Measurements from ENCODE around the gene CNOT3. TPM values are rescaled to one million over a fixed set of nuclear protein-coding genes. Genes with fewer than 3 reads are reported as not detected.

Gene CNOT3
- total RNA-seq, 1 experiment from 2014 or later = 41.1 TPM

- no peaks in the 10 kb centered on the region for H3K9me3 ChIP-seq (ENCODE audit: low read length)
- peaks cover 42% of the 10 kb centered on the region for H3K79me2 ChIP-seq (ENCODE audit: low read length)
- peak; percentile 92 for ATAC-seq
- no peak for TF ChIP-seq EZH2 (IDR thresholded peaks at IDR 0.05; ENCODE audit: low read length, unreplicated experiment)
- TF ChIP-seq EZH2phosphoT487 (IDR thresholded peaks at IDR 0.05; ENCODE audit: borderline replicate concordance, low read length) = no peak
- TF ChIP-seq CTCF (conservative IDR thresholded peaks at IDR 0.05; ENCODE audit: low read depth, low read length) = no peak
- H3K9me2 ChIP-seq (replicated peaks; ENCODE audit: low read length) = no peaks in the 10 kb centered on the region
- peaks cover 18% of the 10 kb centered on the region; the same call in 1 of the 2 replicates for H3K36me3 ChIP-seq (ENCODE audit: low read depth, low read length)
- ChIA-PET CTCF (interaction anchor here (0.6 kb wide), 1 partner anchor 85 kb away, joined by 3 read pairs; no protein-coding TSS in a partner anchor), POLR2A (ENCODE audit: unreplicated experiment) (interaction anchor here (2.1 kb wide), 1 partner anchor 22 kb away, joined by 25 read pairs; the partner anchor contains the start of gene CNOT3)
- no peaks in the 10 kb centered on the region for H4K20me1 ChIP-seq (ENCODE audit: low read length)
- H3K4me3 ChIP-seq (ENCODE audit: low read length) = peak within 1 kb of the TSS; percentile 74
- peak within 1 kb of the TSS; percentile 19; the same call in 1 of the 2 replicates for H3K27ac ChIP-seq (ENCODE audit: low read length)
- intact Hi-C loops (cut with micrococcal nuclease) = loop anchor here (1.0 kb wide), 2 partner anchors 13 to 22 kb away; partner anchors contain the start of genes CNOT3 and NDUFA3
- H3K27me3 ChIP-seq (ENCODE audit: low read length) = no peaks in the 10 kb centered on the region
- peak; percentile 99 for DNase-seq
- H3K4me2 ChIP-seq (ENCODE audit: low read length) = peak within 1 kb of the TSS; percentile 95
- BruUV-seq (replicated peaks) = TSS peak; percentile 78
- H2AFZ ChIP-seq (ENCODE audit: low read length) = peak within 1 kb of the TSS; percentile 67
- no peaks in the 10 kb centered on the region for H3F3A ChIP-seq (ENCODE audit: low read length, unreplicated experiment)
- H3K4me1 ChIP-seq (ENCODE audit: insufficient read depth, low read length) = peaks cover 10% of the 10 kb centered on the region
- peak within 1 kb of the TSS; percentile 78 for H3K9ac ChIP-seq (ENCODE audit: low read length)
Measured at GRCh38 chr19:54115109-54116063, 22.2 kb upstream of the CNOT3 start, which contains the start of the genes PRPF31 and TFPT. PRPF31 (plus strand) TSS chr19:54115754; CDS start chr19:54118279, 2,525 bp downstream. TFPT (minus strand) TSS chr19:54115657; CDS start chr19:54115269, 388 bp downstream.

DNA sequence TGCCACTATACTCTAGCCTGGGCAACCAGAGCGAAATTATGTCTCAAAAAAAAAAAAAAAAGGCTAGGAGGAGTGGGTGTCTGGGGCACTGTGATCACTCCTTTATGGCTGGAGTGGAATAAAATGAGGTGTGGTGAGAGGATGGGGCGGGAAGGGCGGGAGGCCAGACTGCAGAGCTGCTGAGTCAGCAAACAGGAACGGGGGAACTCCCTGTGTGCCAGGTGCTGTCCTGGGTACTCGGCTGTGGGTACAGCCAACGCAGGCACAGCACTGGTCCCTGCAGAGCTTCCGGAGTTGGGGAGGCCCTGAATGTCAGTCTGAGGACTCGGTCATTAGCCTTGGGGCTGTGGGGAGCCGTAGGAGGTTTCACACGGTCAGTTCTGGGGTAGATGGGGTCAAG lies 16.3 kb upstream of the CNOT3 start:
- ChIA-PET POLR2A (ENCODE audit: unreplicated experiment) (no interaction called here), CTCF (no interaction called here)
- Histone ChIP-seq H3K79me2 (ENCODE audit: low read length) (peaks cover 19% of the 10 kb centered on the region), H3K27ac (ENCODE audit: low read length) (no peak overlapping the region), H3K4me2 (ENCODE audit: low read length) (no peak overlapping the region), H4K20me1 (ENCODE audit: low read length) (no peaks in the 10 kb centered on the region), H3K9ac (ENCODE audit: low read length) (no peak overlapping the region), H3K27me3 (ENCODE audit: low read length) (no peaks in the 10 kb centered on the region), H3K9me2 (replicated peaks; ENCODE audit: low read length) (no peaks in the 10 kb centered on the region), H3K36me3 (ENCODE audit: low read depth, low read length) (peaks cover 60% of the 10 kb centered on the region), H3K4me3 (ENCODE audit: low read length) (no peak overlapping the region), H3F3A (ENCODE audit: low read length, unreplicated experiment) (no peaks in the 10 kb centered on the region), H3K9me3 (ENCODE audit: low read length) (no peaks in the 10 kb centered on the region), H2AFZ (ENCODE audit: low read length) (no peak overlapping the region), H3K4me1 (ENCODE audit: insufficient read depth, low read length) (peaks cover 5% of the 10 kb centered on the region)
- DNase-seq = no peak
- BruUV-seq (replicated peaks) = no TSS peak
- TF ChIP-seq EZH2phosphoT487 (IDR thresholded peaks at IDR 0.05; ENCODE audit: borderline replicate concordance, low read length) (no peak), CTCF (conservative IDR thresholded peaks at IDR 0.05; ENCODE audit: low read depth, low read length) (no peak), EZH2 (IDR thresholded peaks at IDR 0.05; ENCODE audit: low read length, unreplicated experiment) (no peak)
- intact Hi-C loops (cut with micrococcal nuclease) = no loop called here
- no peak for ATAC-seq
